ENCODE measurements around the gene NT5C1A.

NT5C1A gene

GRCh38 chr1:39659538-39659937, 12.4 kb downstream of the NT5C1A start:
- no peak for DNase-seq (ENCODE audit: low read depth)

- no peak for DNase-seq (ENCODE audit: low read depth)
Observed at GRCh38 chr1:39659110-39659509, 12.8 kb downstream of the NT5C1A start.

GRCh38 chr1:39657923-39658485, 13.9 kb downstream of the NT5C1A start:
- DNase-seq (ENCODE audit: low read depth): peak; percentile 79

- no peak for DNase-seq (ENCODE audit: low read depth)
Observed at GRCh38 chr1:39657402-39657801, 14.5 kb downstream of the NT5C1A start.

- DNase-seq (ENCODE audit: low read depth): no peak
Observed at GRCh38 chr1:39656391-39656790, 15.5 kb downstream of the NT5C1A start.

GRCh38 chr1:39655578-39656268, 16.2 kb downstream of the NT5C1A start:
- DNase-seq (ENCODE audit: low read depth): no peak

- DNase-seq (ENCODE audit: low read depth): no peak
Observed at GRCh38 chr1:39654291-39654690, 17.6 kb downstream of the NT5C1A start.

GRCh38 chr1:39653546-39654031, 18.3 kb downstream of the NT5C1A start:
- peak; percentile 39 for DNase-seq (ENCODE audit: low read depth)

GRCh38 chr1:39652554-39652953, 19.4 kb downstream of the NT5C1A start:
- DNase-seq (ENCODE audit: low read depth): no peak

GRCh38 chr1:39652105-39652504, 19.8 kb downstream of the NT5C1A start:
- no peak for DNase-seq (ENCODE audit: low read depth)

- no peak for DNase-seq (ENCODE audit: low read depth)
Observed at GRCh38 chr1:39650431-39650830, 21.5 kb downstream of the NT5C1A start.

GRCh38 chr1:39649636-39650185, 22.2 kb downstream of the NT5C1A start:
- no peak for DNase-seq (ENCODE audit: low read depth)

- DNase-seq (ENCODE audit: low read depth): no peak
Observed at GRCh38 chr1:39648496-39648895, 23.4 kb downstream of the NT5C1A start.

GRCh38 chr1:39647247-39647646, 24.7 kb downstream of the NT5C1A start:
- DNase-seq (ENCODE audit: low read depth): no peak

- no peak for DNase-seq (ENCODE audit: low read depth)
Observed at GRCh38 chr1:39646232-39647081, 25.4 kb downstream of the NT5C1A start.

- no peak for DNase-seq (ENCODE audit: low read depth)
Observed at GRCh38 chr1:39645411-39646043, 26.4 kb downstream of the NT5C1A start.

GRCh38 chr1:39643705-39644104, 28.2 kb downstream of the NT5C1A start:
- DNase-seq (ENCODE audit: low read depth): no peak

- DNase-seq (ENCODE audit: low read depth): no peak
Observed at GRCh38 chr1:39642796-39643195, 29.1 kb downstream of the NT5C1A start.

GRCh38 chr1:39640861-39641260, 31.0 kb downstream of the NT5C1A start:
- DNase-seq (ENCODE audit: low read depth): no peak

- peak; percentile 63 for DNase-seq (ENCODE audit: low read depth)
Observed at GRCh38 chr1:39639305-39640130, 32.4 kb downstream of the NT5C1A start, which contains the start of gene HEYL. Gene HEYL (minus strand): TSS chr1:39639643. CDS start chr1:39639625, 18 bp downstream.

- no peak for DNase-seq (ENCODE audit: low read depth)
Observed at GRCh38 chr1:39638965-39639304, 33.0 kb downstream of the NT5C1A start.

All from CMK (cell line).